HFF-Myc (cell line): Measurements from ENCODE around the gene ACSS3.

Experiments
- DNase-seq: peaks from one replicate; pipeline ENCODE4 v3.0.0-alpha.2; 2011; ENCODE audit warnings: low read depth; ENCODE audit errors: extremely low read depth
- H3K4me3 ChIP-seq: replicated peaks from 2 replicates; pipeline ENCODE4 v1.5.1; 2011; ENCODE audit warnings: low read depth, mild to moderate bottlenecking, control low read depth, low read length
- CTCF ChIP-seq: IDR thresholded peaks from 2 replicates; pipeline ENCODE4 v1.5.1; 2012; ENCODE audit warnings: mild to moderate bottlenecking, low read depth, low read length, control low read depth; ENCODE audit errors: missing control alignments

Gene ACSS3

GRCh38 chr12:81216739-81217138, 138.9 kb downstream of the ACSS3 start:
- no peak for DNase-seq
- H3K4me3 ChIP-seq: no peak overlapping the region
- no peak for TF ChIP-seq CTCF

- no peak for TF ChIP-seq CTCF
- no peak overlapping the region for H3K4me3 ChIP-seq
- DNase-seq: no peak
Observed at GRCh38 chr12:81221681-81222080, 143.8 kb downstream of the ACSS3 start.

- H3K4me3 ChIP-seq: no peak overlapping the region
- DNase-seq: no peak
- no peak for TF ChIP-seq CTCF
Observed at GRCh38 chr12:81222846-81223592, 145.1 kb downstream of the ACSS3 start.

GRCh38 chr12:81224626-81225025, 146.7 kb downstream of the ACSS3 start:
- no peak for DNase-seq
- no peak for TF ChIP-seq CTCF
- no peak overlapping the region for H3K4me3 ChIP-seq

GRCh38 chr12:81229759-81230158, 151.9 kb downstream of the ACSS3 start:
- H3K4me3 ChIP-seq: no peak overlapping the region
- no peak for TF ChIP-seq CTCF
- DNase-seq: no peak

- DNase-seq: no peak
- H3K4me3 ChIP-seq: no peak overlapping the region
- no peak for TF ChIP-seq CTCF
Observed at GRCh38 chr12:81231574-81232368, 153.9 kb downstream of the ACSS3 start.

GRCh38 chr12:81245458-81245857, 167.6 kb downstream of the ACSS3 start:
- no peak for DNase-seq
- no peak overlapping the region for H3K4me3 ChIP-seq
- no peak for TF ChIP-seq CTCF
